ENCODE data around the gene MALRD1. TPM values are rescaled to one million over a fixed set of nuclear protein-coding genes. Genes with fewer than 3 reads are reported as not detected.

Gene MALRD1
- total RNA-seq, 1 experiment from 2014 or later: not detected

- no peaks in the 10 kb centered on the region for H3K36me3 Mint-ChIP-seq (ENCODE audit: insufficient read depth, unreplicated experiment)
- no peak overlapping the region for H3K4me3 Mint-ChIP-seq (ENCODE audit: unreplicated experiment)
- no peak for TF ChIP-seq CTCF (IDR thresholded peaks at IDR 0.05; ENCODE audit: unreplicated experiment)
- ChIA-PET CTCF (interaction anchor here (0.5 to 2.1 kb wide), 3 partner anchors 13 to 947 kb away, joined by 3 to 6 read pairs (median 4); no protein-coding TSS in a partner anchor), POLR2A (no interaction called here)
- no peak overlapping the region for H3K27ac Mint-ChIP-seq (ENCODE audit: low read depth, unreplicated experiment)
- DNase-seq (ENCODE audit: unreplicated experiment): no peak
- no peaks in the 10 kb centered on the region for H3K27me3 Mint-ChIP-seq (ENCODE audit: insufficient read depth, unreplicated experiment)
- H3K9me3 Mint-ChIP-seq (ENCODE audit: unreplicated experiment): no peaks in the 10 kb centered on the region
- H3K4me1 Mint-ChIP-seq (ENCODE audit: insufficient read depth, unreplicated experiment): peaks cover 6% of the 10 kb centered on the region
- BruUV-seq (replicated peaks): no TSS peak
- intact Hi-C loops (cut with micrococcal nuclease): no loop called here
Measured at GRCh38 chr10:19783721-19784120, 735.1 kb downstream of the MALRD1 start.

All from MCF 10A (cell line).